ENCODE measurements around the gene FUT3. TPM values are rescaled to one million over a fixed set of nuclear protein-coding genes. Genes with fewer than 3 reads are reported as not detected.
A peak's percentile ranks its signal among the peaks of the same experiment; 100 is the strongest.

Gene FUT3
- total RNA-seq, 2 donors from 2014 or later, result 260 to 272 TPM

- no peak for DNase-seq
- Histone ChIP-seq H3K9me3 (no peaks in the 10 kb centered on the region), H3K4me3 (peak overlapping the region; percentile 32), H3K36me3 (no peaks in the 10 kb centered on the region), H3K27ac (no peak overlapping the region), H3K4me1 (peaks cover 4% of the 10 kb centered on the region), H3K27me3 (no peaks in the 10 kb centered on the region), H3K9ac (ENCODE audit: low read depth in 2 of 2, low read length in 2 of 2) (peak overlapping the region in 1 of 2 donors; percentile 9)
- TF ChIP-seq CTCF (IDR thresholded peaks at IDR 0.05), result no peak
- intact Hi-C loops (cut with DNase I), result loop anchor here (10.0 kb wide), 1 partner anchor 221 kb away; no protein-coding TSS in a partner anchor
Measured at GRCh38 chr19:5803441-5803751, 47.9 kb downstream of the FUT3 start.

- peaks cover 4% of the 10 kb centered on the region for H3K4me1 ChIP-seq
- H3K4me3 ChIP-seq, result no peak overlapping the region
- H3K9ac ChIP-seq (ENCODE audit: low read depth in 2 of 2, low read length in 2 of 2), result no peak overlapping the region
- no peaks in the 10 kb centered on the region for H3K36me3 ChIP-seq
- intact Hi-C loops (cut with DNase I), result loop anchor here (10.0 kb wide), 1 partner anchor 223 kb away; no protein-coding TSS in a partner anchor
- no peak overlapping the region for H3K27ac ChIP-seq
- H3K27me3 ChIP-seq, result no peaks in the 10 kb centered on the region
- DNase-seq, result no peak
- TF ChIP-seq CTCF (IDR thresholded peaks at IDR 0.05), result no peak
- no peaks in the 10 kb centered on the region for H3K9me3 ChIP-seq
Measured at GRCh38 chr19:5801796-5802619, 49.2 kb downstream of the FUT3 start.

GRCh38 chr19:5800361-5801270 lies 50.6 kb downstream of the FUT3 start:
- intact Hi-C loops (cut with DNase I), result loop anchor here (10.0 kb wide), 1 partner anchor 224 kb away; no protein-coding TSS in a partner anchor
- Histone ChIP-seq H3K36me3 (no peaks in the 10 kb centered on the region), H3K9me3 (no peaks in the 10 kb centered on the region), H3K9ac (ENCODE audit: low read depth in 2 of 2, low read length in 2 of 2) (no peak overlapping the region), H3K27ac (no peak overlapping the region), H3K4me1 (peaks cover 4% of the 10 kb centered on the region), H3K4me3 (no peak overlapping the region), H3K27me3 (no peaks in the 10 kb centered on the region)
- no peak for TF ChIP-seq CTCF (IDR thresholded peaks at IDR 0.05)
- no peak for DNase-seq

GRCh38 chr19:5799247-5800241 lies 51.7 kb downstream of the FUT3 start:
- Histone ChIP-seq H3K9me3 (no peaks in the 10 kb centered on the region), H3K27ac (no peak overlapping the region), H3K27me3 (no peaks in the 10 kb centered on the region), H3K36me3 (no peaks in the 10 kb centered on the region), H3K4me3 (no peak overlapping the region), H3K9ac (ENCODE audit: low read depth in 2 of 2, low read length in 2 of 2) (no peak overlapping the region), H3K4me1 (peaks cover 4% of the 10 kb centered on the region)
- peak; percentile 45 for DNase-seq
- TF ChIP-seq CTCF (IDR thresholded peaks at IDR 0.05), result no peak
- intact Hi-C loops (cut with DNase I), result loop anchor here (10.0 kb wide), 1 partner anchor 225 kb away; no protein-coding TSS in a partner anchor

Data from colonic mucosa (tissue), 4 donors.